Measurements from ENCODE around the gene MLH3.

MLH3 gene

DNA sequence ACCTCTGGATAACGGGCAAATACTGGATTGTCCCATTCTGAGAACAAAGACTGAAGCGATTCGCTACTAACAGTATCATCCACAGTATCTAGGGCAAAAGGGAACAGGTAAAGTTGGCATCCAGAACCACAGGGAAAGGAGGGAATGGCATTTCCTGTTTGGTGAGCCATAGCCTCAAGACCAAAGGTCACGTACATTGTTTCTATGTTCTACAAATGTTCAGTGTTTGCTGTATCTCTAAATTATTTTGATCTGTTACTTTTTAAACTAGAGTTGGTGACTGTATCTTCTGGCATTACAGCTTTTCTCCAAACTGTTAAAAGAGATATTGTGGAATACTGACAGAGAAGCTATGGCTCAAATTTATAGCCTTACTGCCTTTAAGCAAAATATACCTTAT, 9.7 kb downstream of the MLH3 start:
- TF ChIP-seq, protein P1, sequence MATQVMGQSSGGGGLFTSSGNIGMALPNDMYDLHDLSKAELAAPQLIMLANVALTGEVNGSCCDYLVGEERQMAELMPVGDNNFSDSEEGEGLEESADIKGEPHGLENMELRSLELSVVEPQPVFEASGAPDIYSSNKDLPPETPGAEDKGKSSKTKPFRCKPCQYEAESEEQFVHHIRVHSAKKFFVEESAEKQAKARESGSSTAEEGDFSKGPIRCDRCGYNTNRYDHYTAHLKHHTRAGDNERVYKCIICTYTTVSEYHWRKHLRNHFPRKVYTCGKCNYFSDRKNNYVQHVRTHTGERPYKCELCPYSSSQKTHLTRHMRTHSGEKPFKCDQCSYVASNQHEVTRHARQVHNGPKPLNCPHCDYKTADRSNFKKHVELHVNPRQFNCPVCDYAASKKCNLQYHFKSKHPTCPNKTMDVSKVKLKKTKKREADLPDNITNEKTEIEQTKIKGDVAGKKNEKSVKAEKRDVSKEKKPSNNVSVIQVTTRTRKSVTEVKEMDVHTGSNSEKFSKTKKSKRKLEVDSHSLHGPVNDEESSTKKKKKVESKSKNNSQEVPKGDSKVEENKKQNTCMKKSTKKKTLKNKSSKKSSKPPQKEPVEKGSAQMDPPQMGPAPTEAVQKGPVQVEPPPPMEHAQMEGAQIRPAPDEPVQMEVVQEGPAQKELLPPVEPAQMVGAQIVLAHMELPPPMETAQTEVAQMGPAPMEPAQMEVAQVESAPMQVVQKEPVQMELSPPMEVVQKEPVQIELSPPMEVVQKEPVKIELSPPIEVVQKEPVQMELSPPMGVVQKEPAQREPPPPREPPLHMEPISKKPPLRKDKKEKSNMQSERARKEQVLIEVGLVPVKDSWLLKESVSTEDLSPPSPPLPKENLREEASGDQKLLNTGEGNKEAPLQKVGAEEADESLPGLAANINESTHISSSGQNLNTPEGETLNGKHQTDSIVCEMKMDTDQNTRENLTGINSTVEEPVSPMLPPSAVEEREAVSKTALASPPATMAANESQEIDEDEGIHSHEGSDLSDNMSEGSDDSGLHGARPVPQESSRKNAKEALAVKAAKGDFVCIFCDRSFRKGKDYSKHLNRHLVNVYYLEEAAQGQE (IDR thresholded peaks at IDR 0.05; ENCODE audit: insufficient replicate concordance, low read depth) = no peak
- H3K4me3 ChIP-seq (replicated peaks; ENCODE audit: insufficient read depth, low read length) = no peak overlapping the region
- DNase-seq (ENCODE audit: low read depth in 1 of 2, low spot score in 1 of 2) = no peak
- H3K27ac ChIP-seq (replicated peaks) = no peak overlapping the region
- H3K27me3 ChIP-seq (ENCODE audit: insufficient read depth, poor library complexity, severe bottlenecking) = no peaks in the 10 kb centered on the region

GRCh38 chr14:75040959-75041358, 10.3 kb downstream of the MLH3 start:
- Histone ChIP-seq H3K4me3 (replicated peaks; ENCODE audit: insufficient read depth, low read length) (no peak overlapping the region), H3K27me3 (ENCODE audit: insufficient read depth, poor library complexity, severe bottlenecking) (no peaks in the 10 kb centered on the region), H3K27ac (replicated peaks) (no peak overlapping the region)
- DNase-seq (ENCODE audit: low read depth in 1 of 2, low spot score in 1 of 2) = no peak
- no peak for TF ChIP-seq SPI1 (IDR thresholded peaks at IDR 0.05; ENCODE audit: borderline replicate concordance, low read depth)
- TF ChIP-seq, protein P2, sequence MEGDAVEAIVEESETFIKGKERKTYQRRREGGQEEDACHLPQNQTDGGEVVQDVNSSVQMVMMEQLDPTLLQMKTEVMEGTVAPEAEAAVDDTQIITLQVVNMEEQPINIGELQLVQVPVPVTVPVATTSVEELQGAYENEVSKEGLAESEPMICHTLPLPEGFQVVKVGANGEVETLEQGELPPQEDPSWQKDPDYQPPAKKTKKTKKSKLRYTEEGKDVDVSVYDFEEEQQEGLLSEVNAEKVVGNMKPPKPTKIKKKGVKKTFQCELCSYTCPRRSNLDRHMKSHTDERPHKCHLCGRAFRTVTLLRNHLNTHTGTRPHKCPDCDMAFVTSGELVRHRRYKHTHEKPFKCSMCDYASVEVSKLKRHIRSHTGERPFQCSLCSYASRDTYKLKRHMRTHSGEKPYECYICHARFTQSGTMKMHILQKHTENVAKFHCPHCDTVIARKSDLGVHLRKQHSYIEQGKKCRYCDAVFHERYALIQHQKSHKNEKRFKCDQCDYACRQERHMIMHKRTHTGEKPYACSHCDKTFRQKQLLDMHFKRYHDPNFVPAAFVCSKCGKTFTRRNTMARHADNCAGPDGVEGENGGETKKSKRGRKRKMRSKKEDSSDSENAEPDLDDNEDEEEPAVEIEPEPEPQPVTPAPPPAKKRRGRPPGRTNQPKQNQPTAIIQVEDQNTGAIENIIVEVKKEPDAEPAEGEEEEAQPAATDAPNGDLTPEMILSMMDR (IDR thresholded peaks at IDR 0.05; ENCODE audit: insufficient read depth, low read length) = no peak
- TF ChIP-seq, protein P1 (IDR thresholded peaks at IDR 0.05; ENCODE audit: insufficient replicate concordance, low read depth) = no peak
- no peak for TF ChIP-seq POLR2AphosphoS5 (IDR thresholded peaks at IDR 0.05; ENCODE audit: low read depth)
- no peak for TF ChIP-seq GABPA (IDR thresholded peaks at IDR 0.05; ENCODE audit: low read depth)

DNA sequence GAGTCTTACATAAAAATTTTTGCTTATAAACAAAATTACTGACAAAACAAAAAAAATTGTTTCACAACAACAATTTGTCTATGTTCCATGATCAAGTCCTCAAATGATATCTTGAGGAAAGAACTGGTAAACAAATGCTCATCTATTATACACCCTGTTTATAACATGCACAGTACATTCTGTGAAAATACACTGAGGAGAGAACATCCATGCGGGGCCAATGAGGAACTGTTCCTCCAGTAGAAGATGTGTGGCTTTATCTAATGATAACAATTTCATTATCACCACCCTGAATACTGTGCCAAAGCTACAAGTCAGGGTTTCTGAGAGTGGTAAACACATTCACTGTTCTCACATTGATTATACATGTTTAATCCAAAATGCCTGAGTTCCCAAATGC, 10.8 kb downstream of the MLH3 start:
- H3K4me3 ChIP-seq (replicated peaks; ENCODE audit: insufficient read depth, low read length) = no peak overlapping the region
- no peaks in the 10 kb centered on the region for H3K27me3 ChIP-seq (ENCODE audit: insufficient read depth, poor library complexity, severe bottlenecking)
- TF ChIP-seq GABPA (IDR thresholded peaks at IDR 0.05; ENCODE audit: low read depth) (no peak), SPI1 (IDR thresholded peaks at IDR 0.05; ENCODE audit: borderline replicate concordance, low read depth) (no peak), POLR2AphosphoS5 (IDR thresholded peaks at IDR 0.05; ENCODE audit: low read depth) (no peak)
- TF ChIP-seq, protein P1 (IDR thresholded peaks at IDR 0.05; ENCODE audit: insufficient replicate concordance, low read depth) = no peak
- TF ChIP-seq, protein P2 (IDR thresholded peaks at IDR 0.05; ENCODE audit: insufficient read depth, low read length) = no peak
- no peak for DNase-seq (ENCODE audit: low read depth in 1 of 2, low spot score in 1 of 2)
- H3K27ac ChIP-seq (replicated peaks) = no peak overlapping the region

DNA sequence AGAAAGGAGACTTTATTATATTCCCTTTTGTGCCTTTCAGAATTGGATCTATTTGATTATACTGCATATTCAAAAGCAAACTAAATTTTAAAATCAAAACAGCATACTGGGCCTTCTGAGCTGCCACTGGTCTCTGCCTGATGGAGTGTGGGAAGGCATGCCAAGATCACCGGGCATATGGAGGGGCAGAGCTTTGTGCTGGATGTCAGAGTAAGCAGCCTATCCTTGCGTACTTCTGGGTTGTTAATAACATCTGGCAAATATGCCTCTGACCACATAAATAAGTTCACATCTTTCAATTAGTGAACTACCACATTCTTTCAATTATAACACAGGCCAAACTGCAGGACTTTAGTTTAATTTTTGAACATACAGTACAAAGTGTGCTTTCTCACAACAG, 18.3 kb downstream of the MLH3 start:
- no peaks in the 10 kb centered on the region for H3K27me3 ChIP-seq (ENCODE audit: insufficient read depth, poor library complexity, severe bottlenecking)
- H3K27ac ChIP-seq (replicated peaks) = no peak overlapping the region
- TF ChIP-seq, protein P2 (IDR thresholded peaks at IDR 0.05; ENCODE audit: insufficient read depth, low read length) = no peak
- no peak for TF ChIP-seq SPI1 (IDR thresholded peaks at IDR 0.05; ENCODE audit: borderline replicate concordance, low read depth)
- TF ChIP-seq POLR2AphosphoS5 (IDR thresholded peaks at IDR 0.05; ENCODE audit: low read depth) = no peak
- TF ChIP-seq, protein P1 (IDR thresholded peaks at IDR 0.05; ENCODE audit: insufficient replicate concordance, low read depth) = no peak
- TF ChIP-seq GABPA (IDR thresholded peaks at IDR 0.05; ENCODE audit: low read depth) = no peak
- DNase-seq (ENCODE audit: low read depth in 1 of 2, low spot score in 1 of 2) = no peak
- H3K4me3 ChIP-seq (replicated peaks; ENCODE audit: insufficient read depth, low read length) = no peak overlapping the region
